Occipital lobe (tissue), 2 donors: ENCODE results near the gene SEMA3C. TPM values are rescaled to one million over a fixed set of nuclear protein-coding genes. Genes with fewer than 3 reads are reported as not detected.

ENCODE experiments used
- DNase-seq: peaks from one replicate; lab custom pipeline; 2025; lab: John Stamatoyannopoulos, UW
- total RNA-seq: library from RNA; depleted of rRNA; stranded (reverse); fragments of >200 nt; gene quantifications from one replicate; pipeline ENCODE4 v1.2.3, GENCODE V29; 2014

Gene SEMA3C
- total RNA-seq, 1 donor from 2014 or later: 289 TPM

GRCh38 chr7:80740778-80741545, 177.9 kb downstream of the SEMA3C start:
- no peak for DNase-seq

GRCh38 chr7:80736371-80737125, 182.3 kb downstream of the SEMA3C start:
- DNase-seq: no peak

- DNase-seq: no peak
These were observed 183.5 kb downstream of the SEMA3C start for GRCh38 chr7:80735330-80735729.

GRCh38 chr7:80734011-80734410, 184.8 kb downstream of the SEMA3C start:
- DNase-seq: no peak

GRCh38 chr7:80733333-80733915, 185.4 kb downstream of the SEMA3C start:
- DNase-seq: no peak

GRCh38 chr7:80732630-80733029, 186.2 kb downstream of the SEMA3C start:
- no peak for DNase-seq

- no peak for DNase-seq
These were observed 187.6 kb downstream of the SEMA3C start for GRCh38 chr7:80731281-80731680.

- no peak for DNase-seq
These were observed 189.1 kb downstream of the SEMA3C start for GRCh38 chr7:80729591-80730320.

GRCh38 chr7:80726666-80727065, 192.2 kb downstream of the SEMA3C start:
- DNase-seq: no peak

GRCh38 chr7:80725181-80725611, 193.7 kb downstream of the SEMA3C start:
- DNase-seq: no peak

- no peak for DNase-seq
These were observed 194.5 kb downstream of the SEMA3C start for GRCh38 chr7:80724249-80724871.

GRCh38 chr7:80722616-80723195, 196.1 kb downstream of the SEMA3C start:
- DNase-seq: no peak

- peak; percentile 10 for DNase-seq
These were observed 196.8 kb downstream of the SEMA3C start for GRCh38 chr7:80721883-80722615.

GRCh38 chr7:80720146-80720545, 198.7 kb downstream of the SEMA3C start:
- DNase-seq: no peak

- DNase-seq: no peak
These were observed 199.6 kb downstream of the SEMA3C start for GRCh38 chr7:80719261-80719660.

- DNase-seq: no peak
These were observed 207.3 kb downstream of the SEMA3C start for GRCh38 chr7:80711531-80711930.

- DNase-seq: no peak
These were observed 210.7 kb downstream of the SEMA3C start for GRCh38 chr7:80708123-80708522.

GRCh38 chr7:80707318-80707717, 211.5 kb downstream of the SEMA3C start:
- no peak for DNase-seq

- no peak for DNase-seq
These were observed 213.6 kb downstream of the SEMA3C start for GRCh38 chr7:80705130-80705781.

- DNase-seq: no peak
These were observed 215.6 kb downstream of the SEMA3C start for GRCh38 chr7:80703272-80703671.
